ENCODE results near the gene AQP7.
"Not testable (repeated sequence)": the region's sequence is repeated elsewhere in the genome, so short reads cannot be mapped to it uniquely, and the experiment has no call there.

AQP7 gene

GRCh38 chr9:33364127-33364526 is 38.2 kb downstream of the AQP7 start:
- no peak for DNase-seq (ENCODE audit: low read depth in 1 of 2, low spot score in 1 of 2)
- no peak for TF ChIP-seq JUND (IDR thresholded peaks at IDR 0.05; ENCODE audit: low read depth)
- in situ Hi-C loops (cut with HindIII; ENCODE audit: low pct_unique_long_range_greater_than_20kb, low sequenced_read_pairs), result no loop called here

- in situ Hi-C loops (cut with HindIII; ENCODE audit: low pct_unique_long_range_greater_than_20kb, low sequenced_read_pairs); DNase-seq (ENCODE audit: low read depth in 1 of 2, low spot score in 1 of 2): not testable (repeated sequence)
Observed at GRCh38 chr9:33358641-33359040, 43.7 kb downstream of the AQP7 start.

GRCh38 chr9:33355933-33356332 is 46.4 kb downstream of the AQP7 start:
- in situ Hi-C loops (cut with HindIII; ENCODE audit: low pct_unique_long_range_greater_than_20kb, low sequenced_read_pairs), result no loop called here
- TF ChIP-seq JUND (IDR thresholded peaks at IDR 0.05; ENCODE audit: low read depth), result no peak
- DNase-seq (ENCODE audit: low read depth in 1 of 2, low spot score in 1 of 2), result no peak

GRCh38 chr9:33354651-33355211 is 47.6 kb downstream of the AQP7 start:
- no peak for TF ChIP-seq JUND (IDR thresholded peaks at IDR 0.05; ENCODE audit: low read depth)
- no peak for DNase-seq (ENCODE audit: low read depth in 1 of 2, low spot score in 1 of 2)
- in situ Hi-C loops (cut with HindIII; ENCODE audit: low pct_unique_long_range_greater_than_20kb, low sequenced_read_pairs), result no loop called here

- TF ChIP-seq JUND (IDR thresholded peaks at IDR 0.05; ENCODE audit: low read depth), result no peak
- in situ Hi-C loops (cut with HindIII; ENCODE audit: low pct_unique_long_range_greater_than_20kb, low sequenced_read_pairs), result no loop called here
- no peak for DNase-seq (ENCODE audit: low read depth in 1 of 2, low spot score in 1 of 2)
Observed at GRCh38 chr9:33351547-33351946, 50.8 kb downstream of the AQP7 start.

GRCh38 chr9:33350310-33350709 is 52.1 kb downstream of the AQP7 start:
- no peak for DNase-seq (ENCODE audit: low read depth in 1 of 2, low spot score in 1 of 2)
- in situ Hi-C loops (cut with HindIII; ENCODE audit: low pct_unique_long_range_greater_than_20kb, low sequenced_read_pairs), result no loop called here
- TF ChIP-seq JUND (IDR thresholded peaks at IDR 0.05; ENCODE audit: low read depth), result no peak

GRCh38 chr9:33349743-33350142 is 52.6 kb downstream of the AQP7 start:
- no peak for TF ChIP-seq JUND (IDR thresholded peaks at IDR 0.05; ENCODE audit: low read depth)
- in situ Hi-C loops (cut with HindIII; ENCODE audit: low pct_unique_long_range_greater_than_20kb, low sequenced_read_pairs), result no loop called here
- DNase-seq (ENCODE audit: low read depth in 1 of 2, low spot score in 1 of 2), result no peak

GRCh38 chr9:33348998-33349397 is 53.4 kb downstream of the AQP7 start:
- no peak for TF ChIP-seq JUND (IDR thresholded peaks at IDR 0.05; ENCODE audit: low read depth)
- in situ Hi-C loops (cut with HindIII; ENCODE audit: low pct_unique_long_range_greater_than_20kb, low sequenced_read_pairs), result no loop called here
- DNase-seq (ENCODE audit: low read depth in 1 of 2, low spot score in 1 of 2), result no peak

GRCh38 chr9:33346564-33346963 is 55.8 kb downstream of the AQP7 start:
- in situ Hi-C loops (cut with HindIII; ENCODE audit: low pct_unique_long_range_greater_than_20kb, low sequenced_read_pairs), result no loop called here
- no peak for TF ChIP-seq JUND (IDR thresholded peaks at IDR 0.05; ENCODE audit: low read depth)
- no peak for DNase-seq (ENCODE audit: low read depth in 1 of 2, low spot score in 1 of 2)

- DNase-seq (ENCODE audit: low read depth in 1 of 2, low spot score in 1 of 2), result no peak
- no peak for TF ChIP-seq JUND (IDR thresholded peaks at IDR 0.05; ENCODE audit: low read depth)
- in situ Hi-C loops (cut with HindIII; ENCODE audit: low pct_unique_long_range_greater_than_20kb, low sequenced_read_pairs), result no loop called here
Observed at GRCh38 chr9:33344145-33344544, 58.2 kb downstream of the AQP7 start.

GRCh38 chr9:33341182-33341581 is 61.2 kb downstream of the AQP7 start:
- TF ChIP-seq JUND (IDR thresholded peaks at IDR 0.05; ENCODE audit: low read depth), result no peak
- in situ Hi-C loops (cut with HindIII; ENCODE audit: low pct_unique_long_range_greater_than_20kb, low sequenced_read_pairs), result no loop called here
- no peak for DNase-seq (ENCODE audit: low read depth in 1 of 2, low spot score in 1 of 2)

GRCh38 chr9:33340186-33340585 is 62.2 kb downstream of the AQP7 start:
- no peak for DNase-seq (ENCODE audit: low read depth in 1 of 2, low spot score in 1 of 2)

More at GRCh38 chr9:33340186-33340585, 62.2 kb downstream of the AQP7 start:
- in situ Hi-C loops (cut with HindIII; ENCODE audit: low pct_unique_long_range_greater_than_20kb, low sequenced_read_pairs), result no loop called here
- no peak for TF ChIP-seq JUND (IDR thresholded peaks at IDR 0.05; ENCODE audit: low read depth)

All from T47D (cell line).